B cell (primary cell): ENCODE results near the gene TNFRSF1A. TPM values are rescaled to one million over a fixed set of nuclear protein-coding genes. Genes with fewer than 3 reads are reported as not detected.
A peak's percentile ranks its signal among the peaks of the same experiment; 100 is the strongest.

Source experiments
- ATAC-seq: fragments of 200-7000 bp; cut with Tn5 transposase; one replicate; pipeline ENCODE4 v1.10.0; 2021; ENCODE audit warnings: low read depth, mild to moderate bottlenecking, moderate number of reproducible peaks, moderate library complexity
- CTCF ChIA-PET: fragments of 350-600 bp; sonication (Branson Sonifier 250); formaldehyde crosslinking; loops from one replicate; lab custom pipeline; 2021; ENCODE audit warnings: antibody characterized with exemption, inconsistent platforms; lab: Charles Lee
- POLR2A ChIA-PET: fragments of 350-600 bp; sonication (Branson Sonifier 250); formaldehyde crosslinking; loops from one replicate; lab custom pipeline; 2021; ENCODE audit warnings: antibody characterized with exemption; lab: Charles Lee
- DNase-seq: peaks from one replicate; pipeline ENCODE4 v3.0.0; 2013
- H2AFZ ChIP-seq: 2 replicates; pipeline ENCODE4 v1.6.1; 2012; ENCODE audit warnings: mild to moderate bottlenecking, low read depth, low read length; ENCODE audit not compliant: insufficient read depth, poor library complexity, severe bottlenecking
- H3K27ac ChIP-seq, 2 donors: 1 replicate in 1 of 2; 2 replicates in 1 of 2; pipeline ENCODE4 v1.5.1; 2012 to 2013; ENCODE audit warnings: low read length in 2 of 2, mild to moderate bottlenecking in 2 of 2, moderate library complexity in 1 of 2
- H3K27me3 ChIP-seq, 4 experiments: fragments of 200-600 bp in 1 of 4; sonication (generic) in 1 of 4; replicated peaks in 1 of 4; 1 replicate in 2 of 4; 2 replicates in 2 of 4; pipeline versions ENCODE4 v1.6.1 to v1.7.0; 2013 to 2016; ENCODE audit warnings: low read length in 3 of 4, mild to moderate bottlenecking in 2 of 4, mixed read lengths in 1 of 4, moderate library complexity in 1 of 4; ENCODE audit not compliant: insufficient read depth in 4 of 4, control insufficient read depth in 3 of 4; ENCODE audit errors: control extremely low read depth in 1 of 4
- H3K36me3 ChIP-seq, 2 experiments: replicated peaks in 1 of 2; 1 replicate in 1 of 2; 2 replicates in 1 of 2; pipeline versions ENCODE4 v1.6.1 to v1.7.1; 2013; ENCODE audit warnings: low read length in 1 of 2; ENCODE audit not compliant: insufficient read depth in 2 of 2, control insufficient read depth in 1 of 2; ENCODE audit errors: control extremely low read depth in 1 of 2, extremely low read depth in 1 of 2
- H3K4me1 ChIP-seq, 2 donors: fragments of 200-600 bp in 1 of 2; sonication (generic) in 1 of 2; 1 replicate in 1 of 2; 2 replicates in 1 of 2; pipeline versions ENCODE4 v1.5.1 to v1.6.1; 2013 to 2017; ENCODE audit warnings: low read length in 2 of 2; ENCODE audit not compliant: control insufficient read depth in 2 of 2, insufficient read depth in 2 of 2
- H3K4me2 ChIP-seq: replicated peaks from 2 replicates; pipeline ENCODE3; 2012; ENCODE audit warnings: mild to moderate bottlenecking, low read depth, low read length; ENCODE audit not compliant: poor library complexity, severe bottlenecking
- H3K4me3 ChIP-seq, 5 experiments: fragments of 200-600 bp in 1 of 5; sonication (generic) in 1 of 5; 1 replicate in 3 of 5; 2 replicates in 2 of 5; pipeline versions ENCODE4 v1.5.1 to v1.7.0; 2011 to 2016; ENCODE audit warnings: low read length in 4 of 5, mild to moderate bottlenecking in 4 of 5, low read depth in 2 of 5, control low read depth in 1 of 5, moderate library complexity in 1 of 5; ENCODE audit not compliant: insufficient read depth in 1 of 5; ENCODE audit errors: control extremely low read depth in 1 of 5, extremely low read depth in 1 of 5
- H3K79me2 ChIP-seq: fragments of 200-600 bp; sonication (generic); one replicate; pipeline ENCODE4 v1.6.0; 2016; ENCODE audit warnings: low read length; ENCODE audit not compliant: control insufficient read depth, insufficient read depth
- H3K9ac ChIP-seq: fragments of 200-600 bp; sonication (generic); 2 replicates; pipeline ENCODE4 v1.6.1; 2017; ENCODE audit warnings: mild to moderate bottlenecking, low read length, moderate library complexity
- H3K9me3 ChIP-seq, 3 donors: one replicate each; pipeline versions ENCODE4 v1.6.1 to v1.7.1; 2013; ENCODE audit warnings: low read length in 2 of 3; ENCODE audit not compliant: control insufficient read depth in 2 of 3, insufficient read depth in 1 of 3; ENCODE audit errors: control extremely low read depth in 1 of 3
- H4K20me1 ChIP-seq: 2 replicates; pipeline ENCODE4 v1.6.0; 2012; ENCODE audit warnings: mild to moderate bottlenecking, low read length; ENCODE audit not compliant: insufficient read depth, control insufficient read depth, poor library complexity, severe bottlenecking
- H3K27ac Mint-ChIP-seq: one replicate; pipeline ENCODE4 v1.8.0; 2021; ENCODE audit warnings: mixed read lengths
- H3K27me3 Mint-ChIP-seq: one replicate; pipeline ENCODE4 v1.8.0; 2021; ENCODE audit warnings: mixed read lengths
- H3K4me1 Mint-ChIP-seq: one replicate; pipeline ENCODE4 v1.8.0; 2021; ENCODE audit warnings: mixed read lengths
- H3K4me3 Mint-ChIP-seq: one replicate; pipeline ENCODE4 v1.8.0; 2021; ENCODE audit warnings: mixed read lengths
- H3K9me3 Mint-ChIP-seq: one replicate; pipeline ENCODE4 v1.8.0; 2022; ENCODE audit warnings: mixed read lengths; ENCODE audit not compliant: insufficient read depth
- CTCF ChIP-seq: fragments of 200-600 bp; IDR thresholded peaks from one replicate; pipeline ENCODE4 v1.8.0; 2022; ENCODE audit warnings: antibody characterized with exemption, mild to moderate bottlenecking
- EZH2 ChIP-seq: IDR thresholded peaks from 2 replicates; pipeline ENCODE4 v1.6.1; 2012; ENCODE audit warnings: borderline replicate concordance, low read depth, mild to moderate bottlenecking, moderate library complexity, low read length; ENCODE audit not compliant: insufficient read depth, poor library complexity, severe bottlenecking
- WGBS: methylation state at CpG from one replicate; pipeline ENCODE4 v1.1.5; 2013; ENCODE audit warnings: missing lambda C conversion rate; ENCODE audit not compliant: insufficient coverage; 5-methylcytosine and 5-hydroxymethylcytosine counted together
- intact Hi-C: fragments of 100-400 bp; cut with micrococcal nuclease; formaldehyde crosslinking; loops from one replicate; pipeline ENCODE4 v1.10.0; 2022
- polyA plus RNA-seq: library from polyadenylated mRNA; depleted of rRNA; stranded (reverse); fragments of >200 nt; gene quantifications from 2 replicates; pipeline ENCODE4 v1.2.3, GENCODE V29; 2012
- total RNA-seq, 2 donors: library from RNA; stranded (reverse); fragments of 120-200 nt in 1 of 2; gene quantifications; 1 replicate in 1 of 2; 2 replicates in 1 of 2; pipeline versions ENCODE4 v1.2.3 to v1.2.4, GENCODE V29; 2013 to 2022

The TNFRSF1A gene
- total and polyA plus RNA-seq, 2 donors (not counting 1 experiment from before 2014, with no cell fraction given) = 0.59 to 1.6 TPM

- Mint-ChIP-seq H3K4me1 (peaks cover 6% of the 10 kb centered on the region), H3K27me3 (peaks cover 56% of the 10 kb centered on the region), H3K27ac (no peak overlapping the region), H3K4me3 (peak overlapping the region; percentile 68), H3K9me3 (no peaks in the 10 kb centered on the region)
- Histone ChIP-seq H3K4me1 (peaks cover 10 to 17% of the 10 kb centered on the region in 2 donors), H3K27me3 (peaks cover 0 to 52% (median 20%) of the 10 kb centered on the region in 4 experiments), H3K4me2 (no peak overlapping the region), H3K79me2 (no peaks in the 10 kb centered on the region), H4K20me1 (no peaks in the 10 kb centered on the region), H2AFZ (no peak overlapping the region), H3K4me3 (no peak overlapping the region), H3K36me3 (no peaks in the 10 kb centered on the region), H3K9me3 (peaks cover 0 to 12% (median 0%) of the 10 kb centered on the region in 3 donors), H3K27ac (no peak overlapping the region), H3K9ac (no peak overlapping the region)
- WGBS = 90% methylated on average over 5 of the region's 7 CpGs
- POLR2A ChIA-PET = no interaction called here
- ATAC-seq (no peak), DNase-seq (no peak)
- CTCF ChIA-PET = no interaction called here
- intact Hi-C loops = no loop called here
- TF ChIP-seq CTCF (no peak), EZH2 (no peak)
These were observed 40.5 kb upstream of the TNFRSF1A start for GRCh38 chr12:6382371-6382770.

GRCh38 chr12:6380141-6381121 lies 38.6 kb upstream of the TNFRSF1A start:
- Histone ChIP-seq H3K4me2 (no peak overlapping the region), H3K27me3 (peaks cover 0 to 68% (median 32%) of the 10 kb centered on the region in 4 experiments), H3K9ac (no peak overlapping the region), H3K4me1 (peaks cover 10 to 17% of the 10 kb centered on the region in 2 donors), H3K27ac (no peak overlapping the region), H4K20me1 (no peaks in the 10 kb centered on the region), H3K79me2 (no peaks in the 10 kb centered on the region), H2AFZ (no peak overlapping the region), H3K9me3 (peaks cover 0 to 15% (median 0%) of the 10 kb centered on the region in 3 donors), H3K36me3 (no peaks in the 10 kb centered on the region), H3K4me3 (no peak overlapping the region)
- peaks cover 62% of the 10 kb centered on the region for H3K27me3 Mint-ChIP-seq
- peaks cover 6% of the 10 kb centered on the region for H3K4me1 Mint-ChIP-seq
- no peak for TF ChIP-seq EZH2
- no peak for TF ChIP-seq CTCF
- H3K27ac Mint-ChIP-seq = no peak overlapping the region
- H3K9me3 Mint-ChIP-seq = no peaks in the 10 kb centered on the region
- POLR2A ChIA-PET = no interaction called here
- CTCF ChIA-PET = interaction anchor here (0.6 to 1.5 kb wide), 2 partner anchors 13 to 75 kb away, joined by 3 read pairs; no protein-coding TSS in a partner anchor
- DNase-seq = no peak
- no peak overlapping the region for H3K4me3 Mint-ChIP-seq
- ATAC-seq = no peak
- 89% methylated on average over 6 of the region's 14 CpGs for WGBS
- intact Hi-C loops = no loop called here
